HG02759 (cell line): ENCODE results near the gene GMPPA.

Source experiments
- ATAC-seq: cut with Tn5 transposase; IDR thresholded peaks from one replicate; pipeline ENCODE4 v1.9.1; 2021; ENCODE audit warnings: mild to moderate bottlenecking, moderate library complexity; ENCODE audit not compliant: unreplicated experiment

The GMPPA gene

GRCh38 chr2:219501849-219502248 is 3.2 kb downstream of the GMPPA start:
- ATAC-seq, result no peak

- no peak for ATAC-seq
These were observed 3.9 kb downstream of the GMPPA start for GRCh38 chr2:219502618-219503017.

DNA sequence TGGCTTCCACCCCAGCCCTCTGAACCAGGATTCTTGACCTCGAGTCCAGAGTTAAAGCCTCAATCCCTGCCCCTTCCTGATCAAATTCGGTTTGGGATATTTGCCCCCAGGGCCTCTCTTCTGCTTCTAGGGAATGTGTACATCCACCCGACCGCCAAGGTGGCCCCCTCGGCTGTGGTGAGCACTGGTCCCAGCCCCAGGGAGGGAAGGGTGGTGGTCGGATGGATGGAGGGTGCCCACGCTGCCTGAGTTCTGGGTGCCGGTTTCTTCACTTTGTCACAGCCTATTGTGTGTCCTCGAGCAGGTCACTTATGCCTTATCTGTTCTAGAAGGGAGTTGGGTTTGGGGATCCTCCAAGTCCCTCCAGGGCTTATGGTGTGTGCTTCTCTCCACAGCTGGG is 6.9 kb downstream of the GMPPA start:
- ATAC-seq, result no peak

DNA sequence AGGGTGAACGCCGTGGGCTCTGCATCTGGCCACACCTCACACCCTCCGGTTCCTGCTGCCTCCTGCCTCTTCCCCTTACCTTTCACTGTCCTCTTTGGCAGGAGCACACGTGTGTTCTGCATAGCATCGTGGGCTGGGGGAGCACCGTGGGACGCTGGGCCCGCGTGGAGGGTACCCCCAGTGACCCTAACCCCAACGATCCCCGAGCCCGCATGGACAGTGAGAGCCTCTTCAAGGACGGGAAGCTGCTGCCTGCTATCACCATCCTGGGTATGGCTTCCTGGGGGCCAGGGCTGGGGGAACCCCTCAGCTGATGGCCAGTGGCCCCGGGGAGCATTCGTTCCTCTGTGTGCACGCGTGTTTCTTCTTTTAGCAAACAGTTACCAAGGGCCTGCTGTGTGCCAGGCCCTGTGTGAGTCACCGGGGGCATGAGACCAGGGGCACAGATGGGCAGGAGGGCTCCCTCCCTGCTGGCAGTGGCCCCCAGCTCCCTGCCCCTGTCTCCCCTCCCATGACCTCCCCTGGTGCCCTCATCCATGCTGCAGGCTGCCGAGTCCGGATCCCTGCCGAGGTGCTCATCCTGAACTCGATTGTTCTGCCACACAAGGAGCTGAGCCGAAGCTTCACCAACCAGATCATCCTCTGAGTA is 7.6 kb downstream of the GMPPA start:
- no peak for ATAC-seq

DNA sequence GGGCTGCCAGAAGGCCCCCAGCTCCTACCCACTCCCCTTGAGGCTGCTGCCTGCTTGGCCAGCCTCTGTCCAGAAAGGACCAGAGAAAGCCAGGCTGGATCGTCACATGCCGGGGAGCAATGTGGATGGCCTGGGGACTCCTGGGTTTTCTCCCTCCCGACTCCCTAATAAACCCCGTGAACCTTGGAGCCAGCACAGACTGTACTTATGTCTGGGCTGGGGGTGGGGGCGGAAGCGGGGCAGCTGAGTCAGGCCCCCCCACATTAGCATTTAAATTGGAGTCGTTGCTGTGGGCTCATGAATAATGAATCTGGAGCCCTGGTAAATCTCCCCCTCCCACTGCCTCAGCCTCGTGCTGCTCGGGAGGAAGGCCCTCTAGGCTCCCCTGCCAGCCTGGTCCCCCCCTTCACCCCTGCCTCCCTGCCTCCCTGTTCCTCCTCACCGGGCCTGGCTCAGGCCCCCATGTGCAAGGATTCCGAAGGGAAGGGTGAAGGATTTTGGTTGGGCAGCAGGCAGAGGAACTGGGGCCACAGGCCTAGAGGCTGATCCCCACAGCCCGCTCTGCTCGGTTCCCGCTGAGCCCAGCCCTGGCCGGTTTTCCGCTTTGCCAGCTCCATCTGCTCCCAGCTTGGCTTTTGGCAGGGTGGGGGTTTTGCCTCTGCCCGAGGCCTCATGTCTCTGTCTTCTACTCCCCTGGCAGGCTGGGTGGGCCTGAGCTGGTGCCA is 8.3 kb downstream of the GMPPA start:
- no peak for ATAC-seq

DNA sequence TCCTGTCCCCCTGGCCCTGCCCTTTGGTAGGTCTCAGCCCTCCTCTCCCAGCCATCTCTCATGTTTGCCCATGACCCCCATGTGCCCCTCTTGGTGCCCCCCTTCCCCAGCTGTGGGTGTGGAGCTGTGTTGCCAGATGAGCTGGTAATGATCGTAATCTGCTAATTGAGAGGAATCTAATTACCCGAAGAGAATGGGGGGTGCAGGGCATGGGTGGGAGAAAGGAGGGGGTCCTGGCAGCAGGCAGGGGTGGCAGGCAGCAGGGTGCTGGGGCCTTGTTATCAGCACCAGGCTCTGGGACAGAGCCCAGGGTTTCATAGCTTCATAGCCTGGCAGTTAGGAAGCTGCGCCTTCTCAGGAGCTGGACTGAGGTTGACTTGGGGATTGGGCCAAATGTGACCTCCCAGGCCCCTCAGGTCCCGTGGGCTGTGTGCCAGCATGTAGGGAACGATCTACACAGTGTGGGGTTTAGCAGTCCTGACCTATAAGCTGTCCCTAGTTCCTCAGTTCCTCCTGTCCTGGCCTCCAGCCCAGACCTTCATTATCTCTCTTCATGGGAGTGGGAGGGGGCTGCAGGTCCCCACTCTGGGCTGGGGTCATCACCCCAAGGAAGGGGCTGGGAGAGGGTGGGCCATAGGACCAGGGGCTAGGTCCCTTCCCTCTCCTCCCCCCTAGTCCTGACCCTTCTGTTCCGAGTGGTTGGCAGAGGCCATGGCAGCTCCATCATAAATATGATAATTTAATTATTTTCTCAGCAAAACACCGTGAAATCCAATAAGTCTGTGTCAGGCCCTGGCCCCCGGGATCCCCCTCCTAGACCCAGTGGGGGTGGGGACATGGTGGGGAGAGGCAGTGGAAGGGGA is 9.1 kb downstream of the GMPPA start:
- no peak for ATAC-seq

- no peak for ATAC-seq
These were observed 9.7 kb downstream of the GMPPA start for GRCh38 chr2:219508444-219508734.

- peak; percentile 8 for ATAC-seq
These were observed 10.5 kb downstream of the GMPPA start for GRCh38 chr2:219508971-219509779.

GRCh38 chr2:219509780-219510511 is 11.3 kb downstream of the GMPPA start:
- peak; percentile 73 for ATAC-seq

- ATAC-seq, result no peak
These were observed 11.9 kb downstream of the GMPPA start for GRCh38 chr2:219510512-219511135.

- no peak for ATAC-seq
These were observed 13.0 kb downstream of the GMPPA start for GRCh38 chr2:219511547-219512325.

GRCh38 chr2:219512524-219513216 is 14.0 kb downstream of the GMPPA start:
- no peak for ATAC-seq

DNA sequence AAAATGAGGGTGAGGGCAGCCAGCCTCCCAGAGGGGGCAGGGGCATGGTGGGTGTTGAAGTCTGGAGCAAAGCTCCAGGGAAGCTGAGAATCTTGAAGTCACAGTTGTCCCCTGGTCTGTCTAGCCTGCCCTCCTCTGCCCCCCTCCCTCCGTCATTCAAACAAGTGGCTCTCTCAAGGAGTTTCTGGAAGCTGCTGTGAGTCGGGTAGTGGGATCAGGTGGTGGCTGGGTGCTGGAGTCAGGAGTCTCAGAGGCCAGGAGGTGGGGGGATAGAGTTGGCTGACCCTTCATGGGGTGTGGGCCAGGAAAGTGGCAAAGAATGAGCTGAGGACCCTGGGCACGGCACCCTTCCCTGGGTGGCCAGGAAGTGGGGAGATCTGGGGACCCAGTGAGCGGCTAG is 15.1 kb downstream of the GMPPA start:
- ATAC-seq, result no peak

GRCh38 chr2:219514196-219514761 is 15.6 kb downstream of the GMPPA start, which contains the start of gene ASIC4:
Gene ASIC4, plus strand, starts transcription at chr2:219514482. Its CDS starts 243 bp downstream, at chr2:219514725.
- ATAC-seq, result no peak

DNA sequence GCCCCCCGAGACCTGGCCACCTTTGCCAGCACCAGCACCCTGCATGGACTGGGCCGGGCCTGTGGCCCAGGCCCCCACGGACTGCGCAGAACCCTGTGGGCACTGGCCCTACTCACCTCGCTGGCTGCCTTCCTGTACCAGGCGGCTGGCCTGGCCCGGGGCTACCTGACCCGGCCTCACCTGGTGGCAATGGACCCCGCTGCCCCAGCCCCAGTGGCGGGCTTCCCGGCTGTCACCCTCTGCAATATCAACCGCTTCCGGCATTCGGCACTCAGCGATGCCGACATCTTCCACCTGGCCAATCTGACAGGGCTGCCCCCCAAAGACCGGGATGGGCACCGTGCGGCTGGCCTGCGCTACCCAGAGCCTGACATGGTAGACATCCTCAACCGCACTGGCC is 16.1 kb downstream of the GMPPA start:
- no peak for ATAC-seq

- no peak for ATAC-seq
These were observed 17.4 kb downstream of the GMPPA start for GRCh38 chr2:219515874-219516629.

DNA sequence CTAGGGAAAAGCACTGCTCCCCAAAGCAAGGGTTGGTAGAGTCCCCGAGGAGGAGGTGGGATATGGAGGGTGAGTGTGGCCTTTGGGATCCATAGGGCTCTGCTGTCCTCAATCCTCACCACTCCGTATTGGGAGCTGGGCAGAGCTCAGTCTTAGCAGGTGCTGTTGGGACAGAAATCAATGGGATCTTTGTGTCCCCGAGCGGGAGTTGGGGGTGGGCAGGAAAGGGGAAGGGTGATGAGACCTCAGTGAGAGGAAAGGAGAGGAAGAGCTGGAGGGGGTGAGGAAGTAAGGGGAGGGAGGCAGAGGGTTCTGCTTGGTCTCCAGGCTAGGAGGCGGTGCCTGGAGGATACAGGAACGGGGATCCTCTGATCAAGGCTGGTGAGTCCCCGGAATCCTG is 18.2 kb downstream of the GMPPA start:
- ATAC-seq, result no peak
